KMS-11 (cell line): ENCODE data around the gene HVCN1.

Experiments used
- H2AFZ ChIP-seq: fragments of 200-600 bp; sonication (generic); 2 replicates; pipeline ENCODE4 v1.6.1; 2016; ENCODE audit warnings: antibody characterized with exemption, mixed run types, low read depth
- H3K27ac ChIP-seq: fragments of 200-600 bp; sonication (generic); 2 replicates; pipeline ENCODE4 v1.6.1; 2016; ENCODE audit warnings: mild to moderate bottlenecking, mixed run types
- H3K27me3 ChIP-seq: fragments of 200-600 bp; sonication (generic); 2 replicates; pipeline ENCODE4 v1.6.1; 2017; ENCODE audit warnings: mild to moderate bottlenecking, low read depth, mixed run types, moderate library complexity; ENCODE audit not compliant: insufficient read depth
- H3K36me3 ChIP-seq: fragments of 200-600 bp; sonication (generic); 2 replicates; pipeline ENCODE4 v1.6.1; 2017; ENCODE audit warnings: mild to moderate bottlenecking, mixed run types; ENCODE audit not compliant: insufficient read depth
- H3K4me1 ChIP-seq: fragments of 200-600 bp; sonication (generic); 2 replicates; pipeline ENCODE4 v1.6.1; 2016; ENCODE audit warnings: mild to moderate bottlenecking, low read depth, mixed run types; ENCODE audit not compliant: poor library complexity, severe bottlenecking
- H3K4me2 ChIP-seq: fragments of 200-600 bp; sonication (generic); 2 replicates; pipeline ENCODE4 v1.7.0; 2016; ENCODE audit warnings: mild to moderate bottlenecking, mixed run types
- H3K4me3 ChIP-seq: fragments of 200-600 bp; sonication (generic); IDR thresholded peaks from 2 replicates; pipeline ENCODE4 v1.6.1; 2017; ENCODE audit warnings: low read depth, low read length, mixed read lengths; ENCODE audit not compliant: insufficient read depth
- H3K79me2 ChIP-seq: fragments of 200-600 bp; sonication (generic); 2 replicates; pipeline ENCODE4 v1.6.1; 2016; ENCODE audit warnings: low read depth, mixed run types; ENCODE audit not compliant: insufficient read depth
- H3K9ac ChIP-seq: fragments of 200-600 bp; sonication (generic); 2 replicates; pipeline ENCODE4 v1.6.1; 2016; ENCODE audit warnings: mild to moderate bottlenecking, mixed run types
- H4K20me1 ChIP-seq: fragments of 200-600 bp; sonication (generic); 2 replicates; pipeline ENCODE4 v1.6.1; 2016; ENCODE audit warnings: mild to moderate bottlenecking, mixed run types; ENCODE audit not compliant: insufficient read depth
- CTCF ChIP-seq: fragments of 200-600 bp; sonication (generic); conservative IDR thresholded peaks from 2 replicates; pipeline ENCODE4 v1.6.1; 2017; ENCODE audit warnings: low read depth, mild to moderate bottlenecking, antibody characterized with exemption, low read length, moderate library complexity, mixed read lengths

Gene HVCN1

GRCh38 chr12:110615171-110615570 is 73.7 kb downstream of the HVCN1 start:
- TF ChIP-seq CTCF, result no peak
- Histone ChIP-seq H3K4me3 (no peak overlapping the region), H3K4me1 (peaks cover 23% of the 10 kb centered on the region), H3K27ac (no peak overlapping the region), H3K27me3 (no peaks in the 10 kb centered on the region), H2AFZ (no peak overlapping the region), H3K9ac (no peak overlapping the region), H4K20me1 (no peaks in the 10 kb centered on the region), H3K36me3 (no peaks in the 10 kb centered on the region), H3K79me2 (no peaks in the 10 kb centered on the region), H3K4me2 (no peak overlapping the region)

DNA sequence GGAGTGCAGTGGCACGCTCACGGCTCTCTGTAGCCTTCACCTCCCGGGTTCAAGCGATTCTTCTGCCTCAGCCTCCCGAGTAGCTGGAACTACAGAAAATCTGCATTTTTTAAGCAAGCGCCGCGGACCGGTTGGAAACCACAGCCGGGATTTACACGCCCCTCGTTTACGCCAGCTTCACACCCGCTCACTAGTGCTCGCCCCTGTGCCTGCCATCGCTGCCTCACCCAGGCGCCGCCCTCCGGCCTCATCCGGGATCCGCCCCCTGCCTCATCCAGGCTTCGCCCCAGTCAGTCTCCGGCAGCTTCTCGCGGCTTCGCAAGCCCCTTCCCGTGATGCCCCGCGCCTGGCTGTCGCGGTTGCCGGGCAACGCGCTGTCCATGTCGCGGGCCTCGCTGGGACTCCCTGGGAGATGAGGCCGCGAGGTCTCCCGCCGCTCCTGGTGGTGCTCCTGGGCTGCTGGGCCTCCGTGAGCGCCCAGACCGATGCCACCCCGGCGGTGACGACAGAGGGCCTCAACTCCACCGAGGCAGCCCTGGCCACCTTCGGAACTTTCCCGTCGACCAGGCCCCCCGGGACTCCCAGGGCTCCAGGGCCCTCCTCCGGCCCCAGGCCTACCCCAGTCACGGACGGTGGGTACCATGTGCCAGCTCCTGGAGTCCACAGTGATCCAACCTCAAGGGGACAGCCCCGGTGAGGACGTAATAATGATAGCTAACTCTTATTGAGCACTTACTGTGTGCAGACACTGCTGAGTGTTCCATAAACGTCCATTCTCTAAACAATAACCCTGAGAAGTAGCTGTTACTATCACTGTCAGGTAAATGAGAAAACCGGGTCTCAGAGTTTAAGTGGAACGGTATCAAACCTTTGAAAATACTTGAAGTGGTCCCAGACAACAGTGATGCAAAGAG is 74.9 kb downstream of the HVCN1 start, which contains the start of gene TCTN1:
Gene TCTN1 (plus strand): TSS at position 359 of the 914 bp plus-strand sequence. CDS start 54 bp downstream, at position 413.
- H3K79me2 ChIP-seq, result no peaks in the 10 kb centered on the region
- H3K27ac ChIP-seq, result peak within 1 kb of the TSS; percentile 54

GRCh38 chr12:110613071-110613770 is 75.7 kb downstream of the HVCN1 start:
- Histone ChIP-seq H3K27ac (no peak overlapping the region), H3K36me3 (no peaks in the 10 kb centered on the region), H3K9ac (no peak overlapping the region), H3K4me3 (no peak overlapping the region), H2AFZ (peak overlapping the region; percentile 75; the same call in 1 of the 2 replicates), H4K20me1 (no peaks in the 10 kb centered on the region), H3K4me1 (peaks cover 7% of the 10 kb centered on the region), H3K27me3 (no peaks in the 10 kb centered on the region), H3K79me2 (no peaks in the 10 kb centered on the region), H3K4me2 (peak overlapping the region; percentile 79)
- TF ChIP-seq CTCF, result no peak

More for the DNA sequence above, 74.9 kb downstream of the HVCN1 start, which contains the start of gene TCTN1:
- Histone ChIP-seq H3K9ac (peak within 1 kb of the TSS; percentile 64), H3K4me3 (no peak within 1 kb of the TSS), H3K4me2 (peak within 1 kb of the TSS; percentile 79), H4K20me1 (no peaks in the 10 kb centered on the region), H2AFZ (peak within 1 kb of the TSS; percentile 75), H3K36me3 (no peaks in the 10 kb centered on the region), H3K4me1 (peaks cover 15% of the 10 kb centered on the region), H3K27me3 (no peaks in the 10 kb centered on the region)
- TF ChIP-seq CTCF, result no peak

DNA sequence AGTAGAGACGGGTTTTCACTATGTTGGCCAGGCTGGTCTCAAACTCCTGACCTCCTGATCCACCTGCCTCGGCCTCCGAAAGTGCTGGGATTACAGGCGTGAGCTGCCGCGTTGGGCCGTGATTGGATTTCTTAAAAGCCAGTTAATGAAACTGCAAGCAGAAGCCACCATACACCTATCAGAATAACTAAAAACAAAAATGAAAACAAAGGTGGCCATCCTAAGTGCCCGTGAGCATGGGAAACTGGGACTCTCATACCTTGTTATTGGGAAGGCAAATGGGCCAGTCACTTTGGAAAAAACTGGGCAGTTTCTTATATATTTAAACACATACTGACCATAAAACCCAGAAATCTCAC is 82.7 kb downstream of the HVCN1 start:
- Histone ChIP-seq H3K4me2 (no peak overlapping the region), H3K79me2 (no peaks in the 10 kb centered on the region), H2AFZ (no peak overlapping the region), H3K4me1 (no peaks in the 10 kb centered on the region), H4K20me1 (no peaks in the 10 kb centered on the region), H3K27me3 (no peaks in the 10 kb centered on the region), H3K27ac (no peak overlapping the region), H3K4me3 (no peak overlapping the region), H3K9ac (no peak overlapping the region), H3K36me3 (no peaks in the 10 kb centered on the region)
- no peak for TF ChIP-seq CTCF
